Gastroesophageal sphincter (tissue), 4 donors: ENCODE data around the gene LYRM4. TPM values are rescaled to one million over a fixed set of nuclear protein-coding genes. Genes with fewer than 3 reads are reported as not detected.

ENCODE experiments used
- ATAC-seq: fragments of 150-250 bp; one replicate; pipeline ENCODE4 v1.9.1; 2016; ENCODE audit warnings: mild to moderate bottlenecking, moderate library complexity
- H3K27ac ChIP-seq, 4 donors: fragments of 200-600 bp; sonication (generic) in 3 of 4; 1 replicate in 3 of 4; 2 replicates in 1 of 4; pipeline ENCODE4 v1.5.1; 2016 to 2019
- H3K27me3 ChIP-seq: fragments of 200-600 bp; sonication (generic); one replicate; pipeline ENCODE4 v1.5.1; 2019
- H3K36me3 ChIP-seq, 2 donors: fragments of 200-600 bp; sonication (generic); one replicate each; pipeline ENCODE4 v1.5.1; 2019; ENCODE audit warnings: control low read depth in 1 of 2
- H3K4me1 ChIP-seq, 3 donors: fragments of 200-600 bp; sonication (generic); 1 replicate in 2 of 3; 2 replicates in 1 of 3; pipeline ENCODE4 v1.5.1; 2016 to 2019; ENCODE audit warnings: control low read depth in 2 of 3
- H3K4me3 ChIP-seq, 2 donors: fragments of 200-600 bp; sonication (generic); one replicate each; pipeline ENCODE4 v1.5.1; 2019; ENCODE audit warnings: mild to moderate bottlenecking in 1 of 2, moderate library complexity in 1 of 2
- H3K9me3 ChIP-seq, 3 donors: fragments of 200-600 bp; sonication (generic); one replicate each; pipeline ENCODE4 v1.5.1; 2017 to 2019; ENCODE audit warnings: control low read depth in 2 of 3
- CTCF ChIP-seq, 4 experiments: fragments of 200-600 bp in 2 of 4; fragments of 450-650 bp in 2 of 4; sonication (generic) in 1 of 4; IDR thresholded peaks; one replicate each; pipeline ENCODE4 v1.5.1; 2017 to 2019; ENCODE audit warnings: antibody characterized with exemption in 4 of 4, mild to moderate bottlenecking in 2 of 4, moderate library complexity in 2 of 4
- EP300 ChIP-seq: sonication (generic); formaldehyde crosslinking; IDR thresholded peaks from one replicate; pipeline ENCODE4 v1.6.1; 2017; ENCODE audit warnings: antibody characterized with exemption, mild to moderate bottlenecking
- POLR2A ChIP-seq, 2 donors: fragments of 450-650 bp; IDR thresholded peaks; one replicate each; pipeline ENCODE4 v1.6.1; 2017; ENCODE audit warnings: antibody characterized with exemption in 2 of 2, mild to moderate bottlenecking in 2 of 2, moderate library complexity in 1 of 2
- POLR2AphosphoS5 ChIP-seq: sonication (generic); formaldehyde crosslinking; IDR thresholded peaks from one replicate; pipeline ENCODE4 v1.6.1; 2017; ENCODE audit warnings: antibody characterized with exemption
- WGBS, 2 donors: methylation state at CpG; one replicate each; pipeline ENCODE4 v1.1.5; 2018; ENCODE audit warnings: low coverage in 1 of 2; 5-methylcytosine and 5-hydroxymethylcytosine counted together
- small RNA-seq, 4 donors: library from RNA; depleted of rRNA; stranded (forward); fragments of <200 nt; gene quantifications; one replicate each; pipeline ENCODE3, GENCODE V24; 2016
- total RNA-seq, 4 donors: library from RNA; depleted of rRNA; stranded (reverse); fragments of >200 nt; gene quantifications; one replicate each; pipeline ENCODE4 v1.1.0, GENCODE V29; 2016

The LYRM4 gene
- total RNA-seq, 4 donors from 2014 or later: 16.4 to 27.9 (median 20.5) TPM

GRCh38 chr6:5059036-5059896 is 201.5 kb downstream of the LYRM4 start:
- TF ChIP-seq CTCF (IDR thresholded peaks at IDR 0.05) (no peak), POLR2A (IDR thresholded peaks at IDR 0.05) (no peak), EP300 (no peak), POLR2AphosphoS5 (no peak)
- H3K4me3 ChIP-seq: no peak overlapping the region

More at GRCh38 chr6:5059036-5059896, 201.5 kb downstream of the LYRM4 start:
- no peaks in the 10 kb centered on the region for H3K27me3 ChIP-seq
- H3K36me3 ChIP-seq: no peaks in the 10 kb centered on the region
- ATAC-seq: no peak
- no peaks in the 10 kb centered on the region for H3K4me1 ChIP-seq
- no peak overlapping the region for H3K27ac ChIP-seq
- WGBS, 2 donors: 81 to 89% methylated on average over 6 to 11 of the region's 11 CpGs
- H3K9me3 ChIP-seq: no peaks in the 10 kb centered on the region

Small RNA genes lying within 50 kb of the gene (small RNA-seq; reads per million reads assigned to genes)
- gene MIR3691: 0.13 to 1.9 (median 0.90) reads per million in 4 donors

Other genes with a start within 250 kb of the LYRM4 start
- 10 to 100 TPM in 1 of 4 donors, 1 to 10 TPM in 3; 2.2 to 11.8 (median 5.7) TPM for gene PPP1R3G, start 175.6 kb downstream of the LYRM4 start, total RNA-seq
- 10 to 100 TPM in 3 of 4 donors, 1 to 10 TPM in 1; 9.8 to 16.3 (median 14.4) TPM for gene FARS2, start 563 bp upstream of the LYRM4 start, total RNA-seq